ENCODE results near the gene SLC22A12.

SLC22A12 gene

DNA sequence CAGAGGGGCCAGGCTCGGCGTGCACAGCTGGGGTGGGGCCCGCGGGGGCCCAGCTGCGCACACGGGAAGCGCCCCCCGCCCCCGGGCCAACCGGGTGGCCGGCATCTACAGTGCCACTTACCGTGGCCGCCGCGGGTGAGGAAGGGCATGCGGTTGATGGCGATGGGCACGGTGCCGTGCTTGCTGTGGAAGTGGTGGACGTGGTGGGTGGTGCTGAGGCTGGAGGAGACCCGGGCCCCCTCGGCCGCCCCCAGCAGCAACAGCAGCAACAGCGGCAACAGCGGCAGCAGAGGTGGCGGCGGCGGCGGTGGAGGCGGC lies 51.4 kb downstream of the SLC22A12 start:
- Histone ChIP-seq H3K36me3 (ENCODE audit: insufficient read depth, low read length) (no peaks in the 10 kb centered on the region), H3K9me2 (replicated peaks; ENCODE audit: low read depth, low read length) (no peaks in the 10 kb centered on the region), H3F3A (ENCODE audit: low read depth) (no peaks in the 10 kb centered on the region; the same call in 1 of the 2 replicates), H3K4me3 (ENCODE audit: low read length, poor library complexity, severe bottlenecking) (peak overlapping the region; percentile 77), H2AFZ (ENCODE audit: low read length) (no peak overlapping the region), H3K27me3 (ENCODE audit: insufficient read depth, low read length, poor library complexity, severe bottlenecking) (no peaks in the 10 kb centered on the region), H3K4me1 (ENCODE audit: insufficient read depth, low read length, poor library complexity, severe bottlenecking) (peaks cover 83% of the 10 kb centered on the region), H3K4me2 (ENCODE audit: low read depth, low read length, poor library complexity, severe bottlenecking) (peak overlapping the region; percentile 96), H3K9ac (ENCODE audit: low read depth, low read length, poor library complexity, severe bottlenecking) (peak overlapping the region; percentile 79), H3K9me3 (ENCODE audit: insufficient read depth, low read depth, low read length) (no peaks in the 10 kb centered on the region), H4K20me1 (ENCODE audit: insufficient read depth, low read length, poor library complexity, severe bottlenecking) (peaks cover 45% of the 10 kb centered on the region), H3K79me2 (ENCODE audit: insufficient read depth, low read length) (peaks cover 62% of the 10 kb centered on the region)
- no peak for TF ChIP-seq EZH2phosphoT487 (IDR thresholded peaks at IDR 0.05; ENCODE audit: borderline replicate concordance)
- TF ChIP-seq, protein P1, sequence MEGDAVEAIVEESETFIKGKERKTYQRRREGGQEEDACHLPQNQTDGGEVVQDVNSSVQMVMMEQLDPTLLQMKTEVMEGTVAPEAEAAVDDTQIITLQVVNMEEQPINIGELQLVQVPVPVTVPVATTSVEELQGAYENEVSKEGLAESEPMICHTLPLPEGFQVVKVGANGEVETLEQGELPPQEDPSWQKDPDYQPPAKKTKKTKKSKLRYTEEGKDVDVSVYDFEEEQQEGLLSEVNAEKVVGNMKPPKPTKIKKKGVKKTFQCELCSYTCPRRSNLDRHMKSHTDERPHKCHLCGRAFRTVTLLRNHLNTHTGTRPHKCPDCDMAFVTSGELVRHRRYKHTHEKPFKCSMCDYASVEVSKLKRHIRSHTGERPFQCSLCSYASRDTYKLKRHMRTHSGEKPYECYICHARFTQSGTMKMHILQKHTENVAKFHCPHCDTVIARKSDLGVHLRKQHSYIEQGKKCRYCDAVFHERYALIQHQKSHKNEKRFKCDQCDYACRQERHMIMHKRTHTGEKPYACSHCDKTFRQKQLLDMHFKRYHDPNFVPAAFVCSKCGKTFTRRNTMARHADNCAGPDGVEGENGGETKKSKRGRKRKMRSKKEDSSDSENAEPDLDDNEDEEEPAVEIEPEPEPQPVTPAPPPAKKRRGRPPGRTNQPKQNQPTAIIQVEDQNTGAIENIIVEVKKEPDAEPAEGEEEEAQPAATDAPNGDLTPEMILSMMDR (conservative IDR thresholded peaks at IDR 0.05; ENCODE audit: low read length) = no peak

DNA sequence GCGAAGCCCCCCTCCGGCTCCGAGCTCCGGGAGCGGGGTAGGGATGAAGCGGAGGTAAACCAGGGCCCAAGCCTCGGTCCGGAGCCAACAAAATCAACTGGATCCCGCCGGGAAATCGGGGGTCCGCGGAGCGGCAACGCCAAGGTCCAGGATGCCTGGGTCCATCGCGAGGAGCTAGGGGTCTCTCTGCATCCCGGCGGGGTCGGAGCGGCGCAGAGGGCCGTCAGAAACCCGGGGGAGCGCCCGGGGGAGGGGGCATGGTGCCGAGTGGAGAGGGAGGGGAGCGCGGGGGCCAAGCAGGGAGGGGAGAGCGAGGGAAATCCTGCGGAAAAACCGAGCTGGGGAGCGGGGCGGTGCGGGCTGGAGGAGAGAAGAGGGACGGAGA lies 51.8 kb downstream of the SLC22A12 start:
- Histone ChIP-seq H3K9ac (ENCODE audit: low read depth, low read length, poor library complexity, severe bottlenecking) (peak overlapping the region; percentile 79), H3K36me3 (ENCODE audit: insufficient read depth, low read length) (no peaks in the 10 kb centered on the region), H3K4me3 (ENCODE audit: low read length, poor library complexity, severe bottlenecking) (peak overlapping the region; percentile 77), H3K4me1 (ENCODE audit: insufficient read depth, low read length, poor library complexity, severe bottlenecking) (peaks cover 83% of the 10 kb centered on the region), H3K9me2 (replicated peaks; ENCODE audit: low read depth, low read length) (no peaks in the 10 kb centered on the region), H3K9me3 (ENCODE audit: insufficient read depth, low read depth, low read length) (no peaks in the 10 kb centered on the region), H3K27me3 (ENCODE audit: insufficient read depth, low read length, poor library complexity, severe bottlenecking) (no peaks in the 10 kb centered on the region), H4K20me1 (ENCODE audit: insufficient read depth, low read length, poor library complexity, severe bottlenecking) (peaks cover 40% of the 10 kb centered on the region), H3K4me2 (ENCODE audit: low read depth, low read length, poor library complexity, severe bottlenecking) (peak overlapping the region; percentile 56), H2AFZ (ENCODE audit: low read length) (no peak overlapping the region; the same call in 1 of the 2 replicates), H3F3A (ENCODE audit: low read depth) (no peaks in the 10 kb centered on the region; the same call in 1 of the 2 replicates), H3K79me2 (ENCODE audit: insufficient read depth, low read length) (peaks cover 57% of the 10 kb centered on the region)
- no peak for TF ChIP-seq EZH2phosphoT487 (IDR thresholded peaks at IDR 0.05; ENCODE audit: borderline replicate concordance)
- TF ChIP-seq, protein P1 (conservative IDR thresholded peaks at IDR 0.05; ENCODE audit: low read length) = no peak

DNA sequence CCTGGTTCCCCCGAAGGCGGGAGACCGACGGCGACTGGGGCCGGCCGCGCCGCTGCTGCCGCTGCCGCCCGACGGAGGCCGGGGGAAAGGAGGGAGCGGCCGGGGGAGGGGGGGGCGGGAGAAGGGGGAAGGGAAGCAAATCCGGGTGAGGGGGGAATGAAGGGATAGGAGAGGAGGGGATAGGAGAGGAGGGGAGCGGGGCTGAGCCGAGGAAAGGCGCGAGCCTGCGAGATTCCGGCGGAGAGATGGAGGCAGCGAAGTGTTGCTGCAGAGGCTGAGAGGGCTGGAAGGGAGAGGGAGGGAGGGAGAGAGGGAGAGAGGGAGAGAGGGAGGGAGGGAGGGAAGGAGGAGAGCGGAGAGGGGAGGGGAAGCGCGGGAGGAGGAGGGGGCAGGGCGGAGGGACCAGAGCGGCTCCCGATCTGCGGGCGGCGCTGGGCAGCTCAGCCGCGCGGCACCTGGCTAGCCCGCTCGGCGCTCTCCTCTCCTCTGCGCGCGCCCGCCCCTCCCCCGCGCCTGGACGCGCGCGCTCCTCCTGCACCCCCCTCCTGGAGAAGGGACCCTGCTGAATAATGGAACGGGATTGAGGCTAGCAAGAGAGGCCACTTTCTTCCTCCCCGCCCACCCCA lies 52.3 kb downstream of the SLC22A12 start:
- Histone ChIP-seq H3K4me1 (ENCODE audit: insufficient read depth, low read length, poor library complexity, severe bottlenecking) (peaks cover 78% of the 10 kb centered on the region), H3K9me3 (ENCODE audit: insufficient read depth, low read depth, low read length) (no peaks in the 10 kb centered on the region), H3K9ac (ENCODE audit: low read depth, low read length, poor library complexity, severe bottlenecking) (peak overlapping the region; percentile 79), H3K9me2 (replicated peaks; ENCODE audit: low read depth, low read length) (no peaks in the 10 kb centered on the region), H3K4me2 (ENCODE audit: low read depth, low read length, poor library complexity, severe bottlenecking) (peak overlapping the region; percentile 80), H2AFZ (ENCODE audit: low read length) (peak overlapping the region; percentile 12; the same call in 1 of the 2 replicates), H3K79me2 (ENCODE audit: insufficient read depth, low read length) (peaks cover 52% of the 10 kb centered on the region), H3F3A (ENCODE audit: low read depth) (no peaks in the 10 kb centered on the region; the same call in 1 of the 2 replicates), H3K36me3 (ENCODE audit: insufficient read depth, low read length) (no peaks in the 10 kb centered on the region), H3K4me3 (ENCODE audit: low read length, poor library complexity, severe bottlenecking) (peak overlapping the region; percentile 77), H3K27me3 (ENCODE audit: insufficient read depth, low read length, poor library complexity, severe bottlenecking) (no peaks in the 10 kb centered on the region), H4K20me1 (ENCODE audit: insufficient read depth, low read length, poor library complexity, severe bottlenecking) (peaks cover 35% of the 10 kb centered on the region)
- TF ChIP-seq, protein P1 (conservative IDR thresholded peaks at IDR 0.05; ENCODE audit: low read length) = no peak
- TF ChIP-seq EZH2phosphoT487 (IDR thresholded peaks at IDR 0.05; ENCODE audit: borderline replicate concordance) = no peak

All from Loucy (cell line).